ENCODE data around the gene SCGB3A2.
"Not testable (repeated sequence)": the region's sequence is repeated elsewhere in the genome, so short reads cannot be mapped to it uniquely, and the experiment has no call there.

The SCGB3A2 gene

GRCh38 chr5:147854894-147855773, 23.4 kb upstream of the SCGB3A2 start:
- Histone ChIP-seq H3K9me3 (no peaks in the 10 kb centered on the region), H3K27me3 (ENCODE audit: low read depth) (peaks cover 4% of the 10 kb centered on the region), H3K36me3 (replicated peaks) (no peaks in the 10 kb centered on the region), H3K4me3 (no peak overlapping the region), H3K4me1 (no peaks in the 10 kb centered on the region)
- DNase-seq (ENCODE audit: low spot score in 2 of 2): no peak
- in situ Hi-C loops (cut with MboI; ENCODE audit: low sequenced_read_pairs): loop anchor here (10.0 kb wide), 1 partner anchor 80 kb away; no protein-coding TSS in a partner anchor

DNA sequence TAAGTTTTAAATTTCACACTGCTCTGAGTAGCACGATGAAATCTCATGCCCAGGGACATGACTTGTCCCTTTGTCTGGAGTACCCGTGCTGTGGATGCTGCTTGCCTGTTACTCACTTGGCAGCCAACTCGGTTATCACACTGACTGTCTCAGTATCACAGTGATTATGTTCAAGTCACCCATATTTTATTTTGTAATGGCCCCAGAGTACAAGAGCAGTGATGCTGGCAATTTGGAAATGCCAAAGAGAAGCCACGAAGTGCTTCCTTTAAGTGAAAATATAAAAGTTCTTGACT, 22.8 kb upstream of the SCGB3A2 start:
- in situ Hi-C loops (cut with MboI; ENCODE audit: low sequenced_read_pairs): loop anchor here (10.0 kb wide), 1 partner anchor 79 kb away; no protein-coding TSS in a partner anchor
- H3K36me3 ChIP-seq (replicated peaks): no peaks in the 10 kb centered on the region
- H3K4me1 ChIP-seq: no peaks in the 10 kb centered on the region
- H3K4me3 ChIP-seq: no peak overlapping the region
- peaks cover 4% of the 10 kb centered on the region for H3K27me3 ChIP-seq (ENCODE audit: low read depth)
- no peak for DNase-seq (ENCODE audit: low spot score in 2 of 2)
- H3K9me3 ChIP-seq: no peaks in the 10 kb centered on the region

DNA sequence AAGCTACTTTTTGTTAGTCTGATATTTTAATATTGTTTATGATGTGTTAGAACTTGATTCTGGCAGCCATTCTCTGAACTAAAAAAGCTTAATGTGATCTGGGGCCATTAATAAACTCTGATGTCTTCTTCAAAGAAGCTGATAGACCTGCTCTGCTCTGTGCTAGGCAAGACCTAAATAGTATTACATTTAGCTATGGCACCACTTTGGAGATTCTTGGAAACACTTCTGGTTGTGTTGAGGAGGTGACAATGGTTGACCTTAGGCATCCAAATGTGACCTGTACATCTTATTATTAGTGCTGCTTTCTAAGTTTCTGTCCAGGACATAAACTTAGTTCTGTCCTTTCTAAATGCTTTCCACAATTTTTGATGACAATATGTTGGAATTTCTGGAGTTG, 21.7 kb upstream of the SCGB3A2 start:
- Histone ChIP-seq H3K36me3 (replicated peaks) (no peaks in the 10 kb centered on the region), H3K4me1 (no peaks in the 10 kb centered on the region), H3K9me3 (no peaks in the 10 kb centered on the region), H3K27me3 (ENCODE audit: low read depth) (peaks cover 4% of the 10 kb centered on the region), H3K4me3 (no peak overlapping the region)
- in situ Hi-C loops (cut with MboI; ENCODE audit: low sequenced_read_pairs): loop anchor here (10.0 kb wide), 1 partner anchor 78 kb away; no protein-coding TSS in a partner anchor
- no peak for DNase-seq (ENCODE audit: low spot score in 2 of 2)

GRCh38 chr5:147857302-147858129, 21.0 kb upstream of the SCGB3A2 start:
- DNase-seq (ENCODE audit: low spot score in 2 of 2): peak; percentile 32 to 78

GRCh38 chr5:147858565-147858964, 19.9 kb upstream of the SCGB3A2 start:
- no peak for DNase-seq (ENCODE audit: low spot score in 2 of 2)
- Histone ChIP-seq H3K36me3 (replicated peaks) (no peaks in the 10 kb centered on the region), H3K27me3 (ENCODE audit: low read depth) (peaks cover 4% of the 10 kb centered on the region), H3K9me3 (no peaks in the 10 kb centered on the region), H3K4me1 (no peaks in the 10 kb centered on the region), H3K4me3 (no peak overlapping the region)
- in situ Hi-C loops (cut with MboI; ENCODE audit: low sequenced_read_pairs): loop anchor here (10.0 kb wide), 1 partner anchor 76 kb away; no protein-coding TSS in a partner anchor

More at GRCh38 chr5:147857302-147858129, 21.0 kb upstream of the SCGB3A2 start:
- Histone ChIP-seq H3K4me3 (no peak overlapping the region), H3K27me3 (ENCODE audit: low read depth) (peaks cover 4% of the 10 kb centered on the region), H3K36me3 (replicated peaks) (no peaks in the 10 kb centered on the region), H3K9me3 (no peaks in the 10 kb centered on the region), H3K4me1 (no peaks in the 10 kb centered on the region)
- in situ Hi-C loops (cut with MboI; ENCODE audit: low sequenced_read_pairs): loop anchor here (10.0 kb wide), 1 partner anchor 77 kb away; no protein-coding TSS in a partner anchor

GRCh38 chr5:147859962-147860640, 18.4 kb upstream of the SCGB3A2 start:
- Histone ChIP-seq H3K36me3 (replicated peaks) (no peaks in the 10 kb centered on the region), H3K4me1 (no peaks in the 10 kb centered on the region), H3K27me3 (ENCODE audit: low read depth) (no peaks in the 10 kb centered on the region; the same call in 1 of the 2 replicates), H3K4me3 (no peak overlapping the region), H3K9me3 (no peaks in the 10 kb centered on the region)
- in situ Hi-C loops (cut with MboI; ENCODE audit: low sequenced_read_pairs): loop anchor here (10.0 kb wide), 1 partner anchor 75 kb away; no protein-coding TSS in a partner anchor
- no peak for DNase-seq (ENCODE audit: low spot score in 2 of 2)

DNA sequence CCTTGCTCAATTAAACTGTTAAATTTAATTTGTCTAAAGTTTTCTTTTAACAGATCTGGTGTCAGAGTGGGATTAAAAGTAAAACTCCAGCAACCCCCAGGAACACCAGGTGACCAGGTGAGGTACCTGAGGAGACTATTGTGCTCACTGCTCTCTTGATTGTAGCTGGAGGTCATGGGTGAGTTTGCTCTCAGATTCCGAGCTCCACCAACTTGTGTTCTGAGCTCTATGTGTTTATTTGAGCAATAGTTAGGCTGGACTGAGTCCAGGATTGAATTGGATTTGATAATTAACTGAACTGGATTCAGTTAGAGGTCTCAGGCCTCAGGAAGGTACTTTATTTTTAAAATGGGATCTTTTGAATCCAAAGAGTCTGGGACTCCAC, 17.9 kb upstream of the SCGB3A2 start:
- no peak for DNase-seq (ENCODE audit: low spot score in 2 of 2)
- in situ Hi-C loops (cut with MboI; ENCODE audit: low sequenced_read_pairs): no loop called here
- H3K4me1 ChIP-seq: no peaks in the 10 kb centered on the region
- H3K9me3 ChIP-seq: no peaks in the 10 kb centered on the region
- no peaks in the 10 kb centered on the region for H3K27me3 ChIP-seq (ENCODE audit: low read depth)
- H3K36me3 ChIP-seq (replicated peaks): no peaks in the 10 kb centered on the region
- H3K4me3 ChIP-seq: no peak overlapping the region

GRCh38 chr5:147863454-147864158, 14.9 kb upstream of the SCGB3A2 start:
- H3K36me3 ChIP-seq (replicated peaks): no peaks in the 10 kb centered on the region
- H3K4me1 ChIP-seq: peaks cover 4% of the 10 kb centered on the region
- no peak overlapping the region for H3K4me3 ChIP-seq
- DNase-seq (ENCODE audit: low spot score in 2 of 2): peak in 1 of 2 experiments; percentile 5
- no peaks in the 10 kb centered on the region for H3K9me3 ChIP-seq
- H3K27me3 ChIP-seq (ENCODE audit: low read depth): no peaks in the 10 kb centered on the region
- in situ Hi-C loops (cut with MboI; ENCODE audit: low sequenced_read_pairs): no loop called here

DNA sequence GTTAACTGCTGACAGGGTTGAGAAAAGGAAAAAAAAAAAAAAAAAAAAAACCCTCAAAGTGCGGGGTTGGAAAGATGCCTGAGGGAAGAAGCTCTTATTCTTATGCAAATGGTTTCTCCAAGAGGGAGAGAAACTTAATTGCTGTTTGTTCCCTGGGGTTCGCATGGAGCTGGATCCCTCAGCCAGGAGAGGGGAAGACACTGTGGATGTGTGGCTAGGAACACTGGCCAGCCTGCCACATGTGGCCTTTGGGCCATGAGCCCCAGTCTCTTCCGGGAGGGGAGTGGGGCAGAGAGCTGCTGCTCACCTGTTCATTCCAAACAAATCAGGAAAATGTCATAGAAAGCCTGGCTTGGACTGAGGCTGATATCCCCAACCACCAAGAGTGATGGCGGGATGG, 9.4 kb upstream of the SCGB3A2 start:
- Histone ChIP-seq H3K36me3 (replicated peaks) (no peaks in the 10 kb centered on the region), H3K4me3 (no peak overlapping the region), H3K4me1 (peaks cover 12% of the 10 kb centered on the region), H3K27me3 (ENCODE audit: low read depth) (no peaks in the 10 kb centered on the region), H3K9me3 (no peaks in the 10 kb centered on the region)
- peak in 1 of 2 experiments; percentile 70 for DNase-seq (ENCODE audit: low spot score in 2 of 2)
- in situ Hi-C loops (cut with MboI; ENCODE audit: low sequenced_read_pairs): no loop called here

DNA sequence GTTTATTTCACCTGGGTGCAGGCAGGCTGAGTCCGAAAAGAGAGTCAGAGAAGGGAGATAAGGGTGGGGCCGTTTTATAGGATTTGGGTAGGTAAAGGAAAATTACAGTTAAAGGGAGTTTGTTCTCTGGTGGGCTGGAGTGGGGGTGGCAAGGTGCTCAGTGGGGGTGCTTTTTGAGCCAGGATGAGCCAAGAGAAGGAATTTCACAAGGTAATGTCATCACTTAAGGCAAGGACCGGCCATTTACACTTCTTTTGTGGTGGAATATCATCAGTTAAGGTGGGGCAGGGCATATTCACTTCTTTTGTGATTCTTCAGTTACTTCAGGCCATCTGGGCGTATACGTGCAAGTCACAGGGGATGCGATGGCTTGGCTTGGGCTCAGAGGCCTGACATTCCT, 8.6 kb upstream of the SCGB3A2 start:
- H3K4me1 ChIP-seq: peaks cover 18% of the 10 kb centered on the region
- DNase-seq (ENCODE audit: low spot score in 2 of 2); H3K4me3 ChIP-seq; H3K36me3 ChIP-seq (replicated peaks); in situ Hi-C loops (cut with MboI; ENCODE audit: low sequenced_read_pairs); H3K27me3 ChIP-seq (ENCODE audit: low read depth); H3K9me3 ChIP-seq: not testable (repeated sequence)

GRCh38 chr5:147871980-147872549, 6.4 kb upstream of the SCGB3A2 start:
- H3K4me3 ChIP-seq; DNase-seq (ENCODE audit: low spot score in 2 of 2); H3K36me3 ChIP-seq (replicated peaks); in situ Hi-C loops (cut with MboI; ENCODE audit: low sequenced_read_pairs); H3K9me3 ChIP-seq; H3K27me3 ChIP-seq (ENCODE audit: low read depth): not testable (repeated sequence)
- peaks cover 24% of the 10 kb centered on the region for H3K4me1 ChIP-seq

DNA sequence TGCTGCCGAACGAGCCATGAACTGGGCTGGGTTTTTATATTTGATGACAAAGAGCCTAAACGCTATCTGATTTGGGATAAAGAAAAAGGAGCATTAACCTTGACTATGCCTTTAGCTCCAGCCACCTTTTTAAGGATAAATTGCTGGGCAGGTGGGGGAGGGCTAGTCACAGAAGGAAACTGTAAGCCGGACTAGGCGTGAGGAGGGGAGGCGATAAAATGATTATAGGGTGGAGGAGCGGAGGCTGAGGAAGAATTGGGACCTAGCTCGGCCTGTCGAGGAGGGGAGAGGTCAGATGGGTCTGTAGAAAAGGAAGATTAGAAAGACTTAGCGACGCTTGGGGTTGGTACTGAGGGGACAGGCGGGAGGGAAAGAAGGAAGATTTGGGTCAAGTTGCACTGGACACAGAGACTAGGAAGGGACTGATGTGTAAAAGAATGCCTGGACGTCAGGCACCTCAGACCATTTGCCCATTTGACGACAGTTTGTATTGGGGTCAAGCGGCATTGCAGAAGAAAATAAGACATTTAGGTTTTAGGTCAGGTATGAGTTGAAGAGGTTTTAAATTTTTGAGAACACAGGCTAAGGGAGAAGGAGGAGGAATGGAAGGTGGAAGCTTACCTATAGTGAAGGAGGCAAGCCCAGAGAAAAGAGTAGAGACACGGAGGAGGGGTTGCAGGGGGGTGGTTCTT, 5.6 kb upstream of the SCGB3A2 start:
- DNase-seq (ENCODE audit: low spot score in 2 of 2); H3K4me3 ChIP-seq; in situ Hi-C loops (cut with MboI; ENCODE audit: low sequenced_read_pairs); H3K9me3 ChIP-seq; H3K27me3 ChIP-seq (ENCODE audit: low read depth); H3K36me3 ChIP-seq (replicated peaks): not testable (repeated sequence)
- peaks cover 24% of the 10 kb centered on the region for H3K4me1 ChIP-seq

Data from HAP-1 (cell line).